ENCODE data around the gene C19orf47.
A peak's percentile ranks its signal among the peaks of the same experiment; 100 is the strongest.

Gene C19orf47

GRCh38 chr19:40348125-40348913, at the start of gene C19orf47, which contains the start of gene PLD3:
TSS of gene C19orf47 (minus strand) at chr19:40348397. CDS start at chr19:40341857, 6,540 bp downstream.
TSS of gene PLD3 (plus strand) at chr19:40348695. CDS start at chr19:40366484, 17,789 bp downstream.
- H3K27ac ChIP-seq = peak within 1 kb of the TSS; percentile 66
- no peak for TF ChIP-seq CTCF (conservative IDR thresholded peaks at IDR 0.05)

GRCh38 chr19:40397568-40397906, 49.3 kb upstream of the C19orf47 start:
- no peak overlapping the region for H3K27ac ChIP-seq
- TF ChIP-seq CTCF (conservative IDR thresholded peaks at IDR 0.05) = no peak

GRCh38 chr19:40396886-40397567, 48.8 kb upstream of the C19orf47 start:
- no peak overlapping the region for H3K27ac ChIP-seq
- TF ChIP-seq CTCF (conservative IDR thresholded peaks at IDR 0.05) = no peak

GRCh38 chr19:40395956-40396355, 47.8 kb upstream of the C19orf47 start:
- TF ChIP-seq CTCF (conservative IDR thresholded peaks at IDR 0.05) = no peak
- no peak overlapping the region for H3K27ac ChIP-seq

DNA sequence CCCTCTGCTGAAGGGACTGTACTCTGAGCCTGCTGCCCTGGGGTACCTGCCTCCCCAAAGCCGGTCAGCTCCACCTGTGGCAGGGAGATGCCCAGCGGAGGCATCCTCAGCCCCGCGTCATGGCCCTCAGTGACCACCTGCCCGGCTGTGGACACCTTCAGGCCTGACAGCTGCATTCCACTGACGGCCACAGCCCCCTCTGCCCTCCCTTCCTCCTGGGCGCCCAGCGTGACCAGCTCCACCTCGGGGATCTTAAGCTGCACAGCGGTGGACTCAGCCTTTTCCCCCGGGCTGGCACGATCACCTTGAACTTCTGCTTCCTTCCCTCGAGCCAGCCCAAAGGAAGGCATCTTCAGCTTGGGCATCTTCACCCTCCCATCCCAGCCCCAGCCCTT, 46.6 kb upstream of the C19orf47 start:
- H3K27ac ChIP-seq = no peak overlapping the region
- TF ChIP-seq CTCF (conservative IDR thresholded peaks at IDR 0.05) = no peak

GRCh38 chr19:40393894-40394815, 46.0 kb upstream of the C19orf47 start:
- no peak overlapping the region; the same call in 1 of the 2 replicates for H3K27ac ChIP-seq
- no peak for TF ChIP-seq CTCF (conservative IDR thresholded peaks at IDR 0.05)

Data from VCaP (cell line).